Fibroblast of skin of left quadriceps (primary cell): ENCODE results near the gene PCBP1.
A peak's percentile ranks its signal among the peaks of the same experiment; 100 is the strongest.
"Not testable (repeated sequence)": the region's sequence is repeated elsewhere in the genome, so short reads cannot be mapped to it uniquely, and the experiment has no call there.

Source experiments
- DNase-seq, 2 experiments: peaks; one replicate each; pipeline ENCODE4 v3.0.0-alpha.2; 2013; ENCODE audit warnings: low read depth in 2 of 2

PCBP1 gene

DNA sequence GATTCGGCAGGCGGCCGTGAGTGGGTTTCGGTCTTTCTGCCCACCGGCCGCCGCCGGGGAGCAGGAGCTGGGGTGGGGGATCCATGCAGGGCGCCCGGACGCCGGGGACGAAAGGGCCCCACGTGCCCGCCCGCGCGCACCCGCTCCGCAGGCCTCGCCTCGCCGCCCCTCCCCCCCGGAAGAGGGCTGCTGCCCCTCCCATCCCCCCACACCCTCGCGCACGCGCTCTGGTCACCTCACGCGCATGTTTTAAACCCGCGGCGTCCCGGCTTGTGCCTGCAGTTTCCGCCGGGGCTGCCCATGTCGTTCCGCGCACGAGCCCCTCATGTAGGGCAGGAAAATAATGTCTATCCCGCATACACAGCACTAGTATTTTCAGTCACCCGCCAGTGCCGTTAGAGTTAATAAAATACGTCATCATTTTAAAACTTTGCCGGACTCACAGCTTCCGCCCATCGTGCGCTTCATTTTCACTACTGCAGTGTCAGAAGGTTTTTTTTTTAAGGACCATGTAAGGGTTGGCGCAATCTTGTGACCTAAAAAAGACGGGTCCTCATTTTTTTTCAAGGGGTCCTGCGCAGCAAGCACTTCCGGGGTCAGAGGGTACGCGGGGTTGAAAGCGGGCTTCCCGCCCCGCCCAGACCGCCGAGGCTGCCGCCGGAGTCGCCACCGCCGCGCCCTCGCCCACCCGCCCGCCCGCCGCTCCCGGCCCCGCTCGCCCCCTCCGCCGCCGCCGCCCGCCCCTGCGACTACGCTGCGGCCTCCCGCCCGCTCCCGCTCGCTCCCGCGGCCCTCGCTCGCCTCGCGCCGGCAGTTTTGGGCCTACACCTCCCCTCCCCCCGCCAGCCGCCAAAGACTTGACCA, at the start of gene PCBP1:
PCBP1 (plus strand) TSS at position 640 of the 864 bp plus-strand sequence. CDS start 267 bp downstream, outside the sequence.
- peak; percentile 88 to 89 for DNase-seq

DNA sequence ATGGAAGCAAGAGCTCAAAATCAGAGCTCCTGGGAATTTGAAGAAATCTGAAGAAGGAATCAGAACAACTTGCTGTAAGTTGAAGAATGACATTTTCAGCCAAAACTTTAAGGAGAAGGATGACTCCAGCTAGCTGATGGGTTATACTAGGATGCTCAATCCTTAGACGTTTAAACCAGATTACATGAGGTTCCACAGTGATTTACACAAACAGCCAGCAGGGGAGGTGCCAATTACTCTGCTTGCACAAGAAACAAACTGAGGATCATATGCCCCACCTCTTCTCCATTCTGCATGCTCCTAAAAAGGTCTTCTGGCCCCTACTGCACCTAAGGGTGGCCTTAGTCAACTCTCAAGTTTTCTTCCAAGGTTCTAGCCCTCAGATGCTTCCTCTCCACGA, 47.9 kb upstream of the PCBP1 start:
- DNase-seq = no peak

DNA sequence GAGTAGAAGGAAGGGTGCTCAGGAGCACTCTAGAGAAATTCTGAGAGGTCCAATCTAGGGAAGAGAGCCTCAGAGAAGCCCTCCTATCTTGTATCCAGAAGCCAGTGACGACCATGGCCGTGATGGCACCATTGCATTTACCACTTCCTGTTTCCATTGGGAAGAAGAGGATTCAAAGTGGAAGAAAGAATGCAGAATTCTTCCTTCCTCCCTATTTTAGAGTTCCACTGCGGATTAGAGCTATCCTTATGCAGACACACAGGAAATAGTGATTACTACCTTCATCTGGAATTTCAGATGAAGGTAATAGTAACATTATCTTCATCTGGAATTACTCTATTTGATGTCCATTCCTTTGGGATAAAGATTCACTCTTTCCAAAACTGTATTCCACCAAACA, 45.6 kb upstream of the PCBP1 start:
- DNase-seq = peak; percentile 13 to 14

DNA sequence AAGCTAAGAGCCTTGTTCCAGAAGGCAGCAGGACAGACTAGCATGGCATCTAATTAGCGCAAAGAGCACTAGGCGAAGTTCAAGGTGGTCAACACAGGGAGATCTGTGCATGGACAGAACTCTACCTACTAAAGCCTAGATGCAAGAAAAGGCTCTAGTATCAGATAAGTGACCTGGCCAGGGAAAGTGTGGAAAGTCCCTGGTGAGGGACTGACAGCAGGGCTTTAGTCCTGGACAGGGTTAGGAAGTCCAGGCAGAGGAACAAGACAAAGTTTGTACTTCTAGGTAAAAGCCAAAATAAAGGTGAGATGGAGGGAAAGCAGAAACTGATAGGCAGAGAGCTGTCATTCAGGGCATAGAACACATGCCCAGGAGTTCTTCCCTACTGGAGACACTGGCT, 45.0 kb upstream of the PCBP1 start:
- DNase-seq = no peak

DNA sequence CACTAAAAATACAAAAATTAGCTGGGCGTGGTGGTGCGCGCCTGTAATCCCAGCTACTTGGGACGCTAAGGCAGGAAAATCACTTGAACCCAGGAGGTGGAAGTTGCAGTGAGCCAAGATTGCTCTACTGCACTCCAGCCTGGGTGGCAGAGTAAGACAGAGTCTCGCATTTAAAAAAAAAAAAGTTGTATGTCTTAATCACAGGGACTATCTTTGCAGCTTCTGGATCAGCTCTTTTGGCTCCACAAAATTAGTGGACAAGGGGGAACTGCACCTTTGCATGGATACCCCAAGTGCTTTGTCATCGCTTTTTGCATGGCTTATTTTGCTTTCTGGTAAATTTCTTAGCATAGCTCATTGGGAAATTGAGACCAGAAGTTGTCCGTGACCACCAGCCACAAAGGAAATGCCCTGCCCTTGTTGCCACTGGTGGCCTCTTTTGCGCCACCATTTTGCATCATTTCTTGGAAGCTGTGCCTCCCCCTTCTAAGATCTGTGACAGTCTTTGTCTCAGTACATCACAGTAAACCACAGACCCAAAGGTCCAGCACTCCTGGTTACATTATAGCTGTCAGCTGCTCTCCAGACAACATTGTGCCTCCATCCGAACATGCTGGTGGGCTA, 43.9 kb upstream of the PCBP1 start:
- DNase-seq = no peak

DNA sequence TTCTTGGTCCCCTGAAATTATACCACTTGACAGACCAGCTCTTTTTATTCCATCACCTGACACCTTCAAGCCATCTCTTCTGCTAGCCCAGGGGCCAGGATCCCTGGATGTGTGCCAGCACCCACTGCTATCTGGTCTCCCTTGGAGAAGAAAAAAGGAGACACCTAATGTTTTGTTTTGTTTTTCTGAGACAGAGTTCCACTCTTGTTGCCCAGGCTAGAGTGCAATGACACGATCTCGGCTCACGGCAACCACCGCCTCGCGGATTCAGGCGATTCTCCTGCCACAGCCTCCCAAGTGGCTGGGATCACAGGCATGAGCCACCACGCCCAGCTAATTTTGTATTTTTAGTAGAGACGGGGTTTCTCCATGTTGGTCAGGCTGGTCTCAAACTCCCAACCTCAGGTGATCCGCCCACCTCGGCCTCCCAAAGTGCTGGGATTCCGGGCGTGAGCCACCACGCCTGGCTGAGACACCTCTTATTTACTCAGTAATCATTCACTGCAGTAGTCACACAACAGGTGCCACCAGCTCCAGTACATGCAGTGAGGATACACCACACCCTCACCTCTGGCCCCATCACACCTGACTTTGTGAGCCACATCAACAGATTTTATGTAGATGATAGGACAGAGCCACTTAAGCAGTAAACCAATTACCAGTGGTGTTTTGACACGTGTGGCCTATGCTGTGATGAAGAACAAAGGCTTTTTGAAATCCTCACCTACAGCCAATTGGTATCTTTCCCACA, 42.8 kb upstream of the PCBP1 start:
- no peak for DNase-seq

DNA sequence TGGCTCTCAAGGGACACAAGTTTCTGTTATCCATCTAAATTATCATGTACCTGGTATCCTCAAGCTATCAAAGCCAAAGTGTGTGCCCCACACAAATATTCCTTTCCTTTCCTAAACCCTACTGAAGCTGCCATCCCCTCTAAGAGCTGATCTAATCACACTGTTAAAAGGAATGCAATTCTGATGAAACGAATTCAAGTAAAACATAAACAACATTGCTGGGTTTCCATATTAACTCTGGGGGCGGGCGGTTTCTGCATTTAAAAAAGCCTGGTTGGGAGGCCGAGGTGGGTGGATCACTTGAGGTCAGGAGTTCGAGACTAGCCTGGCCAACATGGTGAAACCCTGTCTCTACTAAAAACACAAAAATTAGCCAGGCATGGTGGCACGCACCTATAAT, 41.9 kb upstream of the PCBP1 start:
- no peak for DNase-seq

DNA sequence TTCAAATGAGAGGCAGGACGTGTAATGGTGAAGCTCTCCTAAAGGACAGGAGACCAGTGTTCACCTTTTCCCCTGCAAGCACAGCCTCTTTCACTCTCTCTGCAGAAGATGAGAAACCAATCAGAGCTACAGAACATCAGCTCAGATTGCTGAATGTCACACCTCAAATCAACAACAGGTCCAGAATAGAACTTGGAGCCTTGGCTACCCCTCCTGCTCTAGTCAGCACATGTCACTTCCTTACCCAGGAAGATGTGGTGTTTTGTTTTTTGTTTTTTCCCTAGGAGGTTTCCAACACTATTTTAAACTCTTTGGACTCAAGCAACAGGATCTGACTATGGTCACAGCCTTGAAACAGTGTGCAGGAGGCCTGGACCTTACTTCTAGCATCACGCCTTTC, 41.3 kb upstream of the PCBP1 start:
- no peak for DNase-seq

DNA sequence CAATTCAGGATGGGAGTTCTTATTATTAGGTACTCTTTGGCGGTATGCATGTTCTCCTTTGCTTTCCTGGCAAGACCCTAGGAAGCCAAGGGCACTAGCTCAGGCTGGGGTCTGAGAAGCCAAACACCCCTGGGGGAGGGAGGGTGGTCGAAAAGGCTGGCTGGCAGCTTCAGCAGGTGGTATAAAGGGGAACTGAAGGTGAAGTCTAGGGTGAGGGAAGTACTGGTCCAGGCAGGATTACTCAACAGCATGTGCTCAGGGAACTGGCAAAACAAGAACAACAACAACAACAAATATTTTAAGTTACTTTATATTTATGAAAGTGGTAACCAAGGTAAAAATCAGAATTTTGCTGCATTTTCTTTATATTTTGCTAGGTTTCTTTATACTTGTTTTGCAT, 40.7 kb upstream of the PCBP1 start:
- no peak for DNase-seq

DNA sequence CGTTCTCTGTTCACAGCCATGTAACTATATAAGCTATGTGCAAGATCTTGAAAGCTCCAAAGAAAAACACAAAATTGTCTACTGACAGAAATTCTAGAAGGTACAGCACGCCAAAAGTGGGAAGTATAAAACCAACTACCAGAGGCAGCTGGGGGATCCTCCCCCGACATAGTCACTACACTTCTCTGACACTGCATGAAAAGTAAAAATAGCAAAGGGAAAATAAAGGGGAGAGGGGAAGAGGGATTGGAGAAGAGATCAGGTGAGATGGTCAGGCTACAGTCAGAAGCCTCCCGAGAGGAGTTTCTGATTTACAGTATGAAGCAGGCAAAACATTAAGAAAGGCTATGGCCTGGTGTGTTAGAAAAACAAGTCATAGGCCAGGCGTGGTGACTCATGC, 39.8 kb upstream of the PCBP1 start:
- DNase-seq = no peak

DNA sequence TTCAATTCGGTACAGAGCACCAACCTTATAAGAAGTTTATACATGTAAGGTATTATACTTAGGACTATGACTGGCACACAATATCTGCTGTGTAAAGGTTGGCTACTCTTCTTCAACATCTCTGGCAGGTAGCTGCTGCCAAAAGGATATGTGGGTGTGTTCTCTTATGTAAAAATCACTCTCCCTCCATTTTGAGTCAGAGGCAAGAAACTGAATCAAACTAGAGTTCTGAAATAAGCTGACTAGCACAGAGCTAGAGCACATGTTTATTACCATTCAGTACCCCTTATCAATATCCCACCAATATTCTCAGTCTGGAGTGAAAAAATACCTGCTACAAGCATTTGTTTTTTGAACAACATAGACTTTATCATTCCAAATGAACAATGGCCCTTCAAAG, 38.0 kb upstream of the PCBP1 start:
- no peak for DNase-seq

DNA sequence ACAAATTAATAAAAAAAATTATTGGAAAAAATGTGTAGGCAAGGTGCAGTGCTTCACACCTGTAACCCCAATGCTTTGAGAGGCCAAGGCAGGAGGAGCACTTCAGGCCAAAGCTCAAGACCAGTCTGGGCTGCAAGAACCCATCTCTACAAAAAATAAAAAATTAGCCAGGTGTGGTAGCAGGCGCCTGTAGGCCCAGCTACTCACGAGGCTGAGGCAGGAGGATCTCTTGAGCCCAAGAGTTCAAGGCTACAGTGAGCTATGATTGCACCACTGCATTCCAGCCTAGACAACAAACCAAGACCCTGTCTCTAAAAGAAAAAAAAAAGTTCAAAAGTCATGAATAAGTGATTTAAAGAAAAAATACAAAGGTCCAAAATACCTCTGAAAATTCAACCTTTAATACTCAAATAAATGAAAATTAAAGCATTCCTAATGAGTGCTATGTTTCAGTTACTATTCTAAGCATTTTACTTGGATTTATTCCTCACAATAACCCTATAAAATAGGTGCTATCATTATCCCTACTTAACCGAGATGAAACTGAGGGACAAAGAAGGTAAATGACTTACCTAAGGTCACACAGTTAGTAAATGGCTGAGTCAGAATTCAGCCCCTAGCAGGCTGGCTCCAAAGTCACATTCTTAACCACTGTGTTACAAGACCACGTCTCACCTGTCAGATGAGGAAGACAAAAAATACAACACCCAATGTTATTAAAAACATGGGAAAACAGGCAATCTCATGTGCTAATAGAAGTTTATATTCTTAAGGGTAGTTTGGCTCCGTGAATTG, 36.4 kb upstream of the PCBP1 start:
- no peak for DNase-seq

DNA sequence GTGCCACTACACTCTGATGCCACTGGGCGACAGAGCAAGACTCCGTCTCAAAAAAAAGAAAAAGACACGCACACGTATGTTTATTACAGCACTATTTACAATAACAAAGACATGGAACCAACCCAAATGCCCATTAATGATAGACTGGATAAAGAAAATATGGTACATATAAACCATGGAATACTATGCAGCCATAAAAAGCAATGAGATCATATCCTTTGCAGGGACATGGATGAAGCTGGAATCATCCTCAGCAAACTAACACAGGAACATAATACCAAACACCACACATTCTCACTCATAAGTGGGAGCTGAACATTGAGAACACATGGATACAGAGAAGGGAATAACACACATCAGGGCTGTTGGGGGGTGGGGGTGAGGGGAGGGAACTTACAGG, 32.0 kb upstream of the PCBP1 start:
- not testable (repeated sequence) for DNase-seq

DNA sequence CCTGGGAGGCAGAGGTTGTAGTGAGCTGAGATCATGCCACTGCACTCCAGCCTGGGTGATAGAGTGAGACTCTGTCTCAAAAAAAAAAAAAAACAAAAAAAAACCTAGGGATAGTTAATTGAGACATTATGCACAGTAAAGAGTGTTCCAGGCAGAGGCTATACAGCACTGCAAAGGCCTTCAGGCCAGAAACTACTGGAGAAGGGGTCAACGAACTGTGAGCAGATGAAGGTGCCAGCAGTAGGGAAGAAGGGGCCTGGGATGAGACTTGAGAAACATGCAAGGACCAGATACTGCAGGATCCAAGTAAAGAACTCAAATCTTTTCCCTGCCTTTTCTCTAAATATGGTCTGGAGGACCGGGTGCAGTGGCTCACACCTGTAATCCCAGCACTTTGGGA, 26.0 kb upstream of the PCBP1 start:
- no peak for DNase-seq

DNA sequence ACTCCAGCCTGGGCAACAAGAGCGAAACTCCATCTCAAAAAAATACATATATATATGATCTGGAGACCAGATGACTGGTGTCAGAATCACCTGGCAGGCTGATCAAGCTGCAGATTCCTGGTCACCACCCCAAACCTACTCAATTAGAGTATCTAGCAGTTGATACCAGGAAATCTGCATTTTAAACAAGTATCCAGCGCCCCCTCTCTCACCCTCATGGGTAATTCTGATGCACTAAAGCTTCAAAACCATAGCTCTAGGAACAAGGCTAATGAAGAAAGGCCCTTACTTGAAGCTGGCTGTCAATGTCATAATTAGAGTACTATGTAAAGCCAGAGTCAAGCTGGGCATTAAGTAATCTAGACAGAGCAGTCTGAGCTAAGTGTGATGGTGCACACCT, 25.0 kb upstream of the PCBP1 start:
- no peak for DNase-seq

DNA sequence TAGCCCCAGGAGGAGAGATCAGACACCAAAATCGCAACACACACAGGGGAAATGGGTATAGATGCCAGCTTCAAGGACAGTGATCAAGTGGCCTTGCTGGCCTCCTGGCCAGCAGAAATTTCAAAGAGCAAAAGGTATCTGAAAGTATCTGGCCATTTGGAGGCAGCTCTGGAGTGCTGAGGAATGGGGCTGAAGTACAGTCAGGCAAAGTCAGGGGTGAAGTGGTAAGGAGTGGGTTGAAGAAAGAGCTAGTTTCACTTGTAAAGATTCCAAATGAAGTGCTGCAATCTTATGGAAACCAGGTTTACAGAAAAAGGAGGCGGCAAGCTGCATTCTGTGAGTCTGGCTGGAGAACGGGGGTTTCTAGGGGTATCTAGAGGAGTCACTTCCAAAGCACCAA, 19.2 kb upstream of the PCBP1 start:
- no peak for DNase-seq

DNA sequence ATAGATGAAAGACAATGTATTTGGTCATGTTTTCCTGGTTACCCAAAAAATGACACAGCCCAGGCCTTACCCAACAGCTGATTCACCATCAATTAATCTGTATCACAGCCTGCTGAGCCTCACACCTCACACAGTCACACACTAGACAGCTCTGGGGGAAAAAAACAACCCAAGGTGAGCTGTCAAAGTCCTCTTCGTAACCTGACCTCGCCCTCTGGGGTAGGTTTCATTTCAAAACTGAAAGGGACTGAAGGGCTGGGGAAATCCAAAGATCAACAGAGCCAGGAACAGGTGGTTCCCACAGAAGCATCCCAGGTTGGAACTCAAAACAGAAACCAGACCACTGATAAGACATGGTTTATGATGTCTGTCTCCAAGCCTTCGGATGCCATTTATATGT, 18.2 kb upstream of the PCBP1 start:
- no peak for DNase-seq

DNA sequence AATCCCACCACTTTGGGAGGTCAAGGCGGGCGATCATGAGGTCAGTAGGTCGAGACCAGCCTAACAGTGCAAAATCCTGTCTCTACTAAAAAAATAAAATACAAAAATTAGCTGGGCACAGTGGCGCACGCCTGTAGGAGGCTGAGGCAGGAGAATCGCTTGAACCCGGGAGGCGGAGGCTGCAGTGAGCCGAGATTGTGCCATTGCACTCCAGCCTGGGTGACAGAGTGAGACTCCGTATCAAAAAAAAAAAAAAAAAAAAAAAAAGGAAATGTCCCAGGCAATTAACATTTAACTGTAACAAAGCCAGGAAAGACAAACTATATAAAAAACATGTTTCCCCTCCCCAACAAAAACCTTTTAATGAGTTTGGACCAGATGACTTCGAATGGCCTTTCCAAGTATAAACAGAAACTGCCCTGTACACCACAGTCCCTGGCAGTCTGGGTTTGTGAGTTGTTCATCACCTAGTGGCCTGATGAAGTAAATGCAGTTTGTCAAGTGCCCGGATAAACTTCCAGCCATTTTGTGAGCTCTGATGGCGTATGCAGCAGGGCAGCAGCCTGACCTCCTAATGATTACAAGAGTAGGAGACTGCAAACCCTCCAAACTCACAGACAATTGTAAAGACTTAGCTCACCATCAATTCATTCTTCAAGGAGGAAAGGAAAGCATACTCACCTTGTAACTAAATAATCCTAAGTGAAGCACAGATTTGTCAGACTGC, 16.6 kb upstream of the PCBP1 start:
- peak; percentile 70 to 71 for DNase-seq

DNA sequence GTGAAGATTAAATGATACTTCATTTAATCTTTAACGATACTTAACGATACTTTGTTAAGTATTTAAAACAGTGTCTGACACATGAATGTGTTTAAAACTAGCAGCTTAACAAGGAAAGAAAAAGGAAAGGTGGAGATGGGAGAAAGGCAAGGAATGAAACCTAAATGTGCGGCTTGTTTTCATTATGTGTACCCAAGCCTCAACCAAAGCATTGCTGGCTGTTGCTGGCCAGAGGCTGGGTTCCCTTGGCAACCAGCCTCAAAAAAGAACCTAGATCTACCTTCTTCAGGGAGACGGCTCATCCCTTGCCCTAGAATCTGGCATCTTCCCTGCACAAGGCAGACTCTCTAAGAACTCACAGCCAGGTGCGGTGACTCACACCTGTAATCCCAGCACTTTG, 13.8 kb upstream of the PCBP1 start:
- DNase-seq = no peak

DNA sequence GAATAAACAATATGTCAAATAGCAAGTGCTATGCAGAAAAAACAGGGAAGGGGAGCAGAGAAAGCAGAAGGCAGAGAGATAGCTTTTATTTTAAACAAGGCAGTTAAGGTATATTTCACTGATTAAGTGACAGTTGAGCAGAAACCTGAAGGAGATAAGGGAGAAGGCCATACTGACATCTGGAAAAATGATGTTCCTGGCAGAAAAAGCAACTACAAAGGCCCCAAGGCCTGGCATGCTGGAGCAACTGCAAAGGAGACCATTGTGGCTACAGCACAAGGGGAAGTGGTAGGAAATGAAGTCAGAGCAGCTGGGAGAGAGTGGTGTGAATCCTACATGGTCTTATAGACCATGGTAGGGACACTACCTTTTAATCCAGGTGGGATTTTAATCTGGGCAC, 8.9 kb upstream of the PCBP1 start:
- DNase-seq = no peak

DNA sequence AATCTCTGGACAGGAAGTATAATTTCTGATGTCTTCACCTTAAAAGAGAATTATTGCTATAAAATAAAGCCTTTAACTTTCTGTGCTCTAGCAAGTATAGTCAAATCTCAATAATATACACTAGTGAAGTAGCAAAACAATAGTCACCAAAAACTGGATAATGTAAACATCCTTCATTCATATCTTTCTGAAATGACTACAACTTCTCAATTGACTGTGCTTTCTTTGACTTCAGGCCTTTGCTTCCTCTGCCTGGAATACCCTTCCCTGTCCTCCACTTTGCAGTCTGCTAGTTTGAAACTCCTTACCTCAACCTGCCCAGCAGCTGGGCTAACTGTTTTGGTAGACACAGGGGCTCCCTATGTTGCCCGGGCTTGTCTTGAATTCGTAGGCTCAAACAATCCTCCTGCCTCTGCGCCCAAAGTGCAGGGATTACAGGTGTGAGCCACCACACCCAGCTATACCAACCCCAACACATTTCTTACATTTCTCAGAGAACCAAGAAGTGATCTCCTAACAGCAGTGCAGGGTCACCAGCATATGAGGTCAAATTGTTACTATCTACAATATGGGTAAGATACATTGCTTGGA, 6.6 kb upstream of the PCBP1 start:
- DNase-seq = no peak
